Activated T-helper 9 cell treated with anti-CD3 and anti-CD28 coated beads, Interleukin-2, amount 50 U/mL, for 16 hours (primary cell): ENCODE measurements around the gene AWAT2.
"Not testable (repeated sequence)": the region's sequence is repeated elsewhere in the genome, so short reads cannot be mapped to it uniquely, and the experiment has no call there.

Experiments used
- DNase-seq: peaks from one replicate; pipeline ENCODE4 v3.0.0-alpha.2; 2020; ENCODE audit warnings: low read depth

Gene AWAT2

GRCh38 chrX:70001269-70001668 is 48.5 kb downstream of the AWAT2 start:
- no peak for DNase-seq

GRCh38 chrX:69998299-69998698 is 51.4 kb downstream of the AWAT2 start:
- not testable (repeated sequence) for DNase-seq

GRCh38 chrX:69996113-69996468 is 53.6 kb downstream of the AWAT2 start:
- no peak for DNase-seq

- DNase-seq: no peak
Observed at GRCh38 chrX:69995362-69996112, 54.2 kb downstream of the AWAT2 start.

- no peak for DNase-seq
Observed at GRCh38 chrX:69993494-69993893, 56.2 kb downstream of the AWAT2 start.

- no peak for DNase-seq
Observed at GRCh38 chrX:69991685-69992084, 58.1 kb downstream of the AWAT2 start.
